ENCODE measurements around the gene WDR73. TPM values are rescaled to one million over a fixed set of nuclear protein-coding genes. Genes with fewer than 3 reads are reported as not detected.

WDR73 gene
- total RNA-seq, 1 donor from 2014 or later: 24.5 TPM

- no peak for DNase-seq (ENCODE audit: low read depth)
Measured at GRCh38 chr15:84620626-84621025, 33.5 kb downstream of the WDR73 start.

- no peak for DNase-seq (ENCODE audit: low read depth)
Measured at GRCh38 chr15:84616235-84616634, 37.8 kb downstream of the WDR73 start.

GRCh38 chr15:84611631-84612030, 42.5 kb downstream of the WDR73 start:
- no peak for DNase-seq (ENCODE audit: low read depth)

- no peak for DNase-seq (ENCODE audit: low read depth)
Measured at GRCh38 chr15:84609818-84610525, 44.1 kb downstream of the WDR73 start.

- peak; percentile 70 for DNase-seq (ENCODE audit: low read depth)
Measured at GRCh38 chr15:84608707-84609284, 45.3 kb downstream of the WDR73 start.

- no peak for DNase-seq (ENCODE audit: low read depth)
Measured at GRCh38 chr15:84606653-84607120, 47.4 kb downstream of the WDR73 start.

- DNase-seq (ENCODE audit: low read depth): no peak
Measured at GRCh38 chr15:84605554-84605882, 48.6 kb downstream of the WDR73 start.

- no peak for DNase-seq (ENCODE audit: low read depth)
Measured at GRCh38 chr15:84604826-84605553, 49.1 kb downstream of the WDR73 start.

GRCh38 chr15:84603630-84604379, 50.3 kb downstream of the WDR73 start:
- DNase-seq (ENCODE audit: low read depth): no peak

- no peak for DNase-seq (ENCODE audit: low read depth)
Measured at GRCh38 chr15:84601555-84601838, 52.6 kb downstream of the WDR73 start.

GRCh38 chr15:84600687-84601554, 53.2 kb downstream of the WDR73 start, which contains the start of gene ZSCAN2:
ZSCAN2 (plus strand) TSS chr15:84601009; CDS start chr15:84603928, 2,919 bp downstream.
- peak; percentile 97 for DNase-seq (ENCODE audit: low read depth)

- peak; percentile 86 for DNase-seq (ENCODE audit: low read depth)
Measured at GRCh38 chr15:84600331-84600686, 53.8 kb downstream of the WDR73 start.

- no peak for DNase-seq (ENCODE audit: low read depth)
Measured at GRCh38 chr15:84599906-84600305, 54.2 kb downstream of the WDR73 start.

- DNase-seq (ENCODE audit: low read depth): peak; percentile 64
Measured at GRCh38 chr15:84598993-84599392, 55.1 kb downstream of the WDR73 start.

GRCh38 chr15:84598250-84598649, 55.8 kb downstream of the WDR73 start:
- peak; percentile 20 for DNase-seq (ENCODE audit: low read depth)

GRCh38 chr15:84597296-84597695, 56.8 kb downstream of the WDR73 start:
- no peak for DNase-seq (ENCODE audit: low read depth)

GRCh38 chr15:84595660-84596059, 58.4 kb downstream of the WDR73 start:
- DNase-seq (ENCODE audit: low read depth): peak; percentile 6

- no peak for DNase-seq (ENCODE audit: low read depth)
Measured at GRCh38 chr15:84594617-84595290, 59.3 kb downstream of the WDR73 start.

- no peak for DNase-seq (ENCODE audit: low read depth)
Measured at GRCh38 chr15:84591815-84592214, 62.3 kb downstream of the WDR73 start.

- DNase-seq (ENCODE audit: low read depth): no peak
Measured at GRCh38 chr15:84590406-84590805, 63.7 kb downstream of the WDR73 start.

Data from myocyte (in vitro differentiated cells).